HEK293 (cell line): Measurements from ENCODE around the gene ACTG2.

Experiments used
- CTCF ChIA-PET: fragments of 350-600 bp; formaldehyde crosslinking; extraction: SDS; loops from one replicate; lab custom pipeline; 2021; ENCODE audit warnings: antibody characterized with exemption; lab: Yijun Ruan, JAX
- POLR2A ChIA-PET: fragments of 300-600 bp; formaldehyde crosslinking; extraction: SDS; loops from one replicate; lab custom pipeline; 2020; ENCODE audit warnings: antibody characterized with exemption, inconsistent platforms; lab: Yijun Ruan, JAX
- H3K27ac ChIP-seq: fragments of 200-500 bp; sonication (Bioruptor generic); 2 replicates; pipeline ENCODE4 v1.5.1; 2014; ENCODE audit warnings: low read depth, low read length, control low read depth, inconsistent platforms; ENCODE audit errors: extremely low read depth
- H3K36me3 ChIP-seq, 2 experiments: fragments of 200-500 bp in 1 of 2; sonication (Bioruptor generic) in 1 of 2; 1 replicate in 1 of 2; 2 replicates in 1 of 2; pipeline ENCODE4 v1.5.1; 2014 to 2017; ENCODE audit warnings: inconsistent platforms in 2 of 2, low read length in 2 of 2; ENCODE audit not compliant: control insufficient read depth in 2 of 2, insufficient read depth in 1 of 2
- H3K4me1 ChIP-seq: fragments of 200-500 bp; sonication (Bioruptor generic); 2 replicates; pipeline ENCODE4 v1.5.1; 2014; ENCODE audit warnings: mild to moderate bottlenecking, low read length, inconsistent platforms; ENCODE audit not compliant: control insufficient read depth, insufficient read depth
- H3K4me3 ChIP-seq: 2 replicates; pipeline ENCODE4 v1.5.1; 2011; ENCODE audit warnings: low read depth, mild to moderate bottlenecking, control low read depth, low read length, moderate library complexity
- H3K9me3 ChIP-seq: fragments of 200-500 bp; sonication (Bioruptor generic); 2 replicates; pipeline ENCODE4 v1.5.1; 2014; ENCODE audit warnings: low read depth, low read length, inconsistent platforms; ENCODE audit not compliant: control insufficient read depth, insufficient read depth
- KLF1 ChIP-seq: fragments of 450-650 bp; formaldehyde crosslinking; IDR thresholded peaks from 2 replicates; pipeline ENCODE4 v1.5.1; 2016; ENCODE audit warnings: missing biosample characterization, missing genetic modification characterization
- MEIS1 ChIP-seq: sonication (generic); formaldehyde crosslinking; IDR thresholded peaks from 2 replicates; pipeline ENCODE4 v1.8.1; 2022; ENCODE audit warnings: missing genetic modification reagents, mild to moderate bottlenecking, borderline replicate concordance
- SP7 ChIP-seq: fragments of 450-650 bp; formaldehyde crosslinking; IDR thresholded peaks from 2 replicates; pipeline ENCODE4 v1.5.1; 2016; ENCODE audit warnings: missing biosample characterization, missing genetic modification characterization
- ZBTB21 ChIP-seq: fragments of 450-650 bp; formaldehyde crosslinking; IDR thresholded peaks from 2 replicates; pipeline ENCODE4 v1.5.1; 2017; ENCODE audit warnings: missing biosample characterization, missing genetic modification characterization
- ZFHX2 ChIP-seq: fragments of 450-650 bp; formaldehyde crosslinking; conservative IDR thresholded peaks from 2 replicates; pipeline ENCODE4 v1.5.1; 2016; ENCODE audit warnings: missing biosample characterization, missing genetic modification characterization
- ZFP3 ChIP-seq: fragments of 450-650 bp; formaldehyde crosslinking; IDR thresholded peaks from 2 replicates; pipeline ENCODE4 v1.5.1; 2016; ENCODE audit warnings: low read depth, missing biosample characterization, missing genetic modification characterization
- ZNF174 ChIP-seq: fragments of 450-650 bp; formaldehyde crosslinking; IDR thresholded peaks from 2 replicates; pipeline ENCODE4 v1.5.0; 2017; ENCODE audit warnings: missing biosample characterization, mild to moderate bottlenecking, missing genetic modification characterization
- ZNF214 ChIP-seq: fragments of 450-650 bp; formaldehyde crosslinking; IDR thresholded peaks from 2 replicates; pipeline ENCODE4 v1.5.1; 2017; ENCODE audit warnings: missing biosample characterization, mild to moderate bottlenecking, missing genetic modification characterization, borderline replicate concordance
- ZNF350 ChIP-seq: fragments of 450-650 bp; formaldehyde crosslinking; IDR thresholded peaks from 2 replicates; pipeline ENCODE4 v1.5.0; 2017; ENCODE audit warnings: missing biosample characterization, mild to moderate bottlenecking, missing genetic modification characterization
- ZNF426 ChIP-seq: fragments of 450-650 bp; formaldehyde crosslinking; IDR thresholded peaks from 2 replicates; pipeline ENCODE4 v1.5.1; 2017; ENCODE audit warnings: missing biosample characterization, missing genetic modification characterization, mild to moderate bottlenecking, inconsistent platforms, moderate library complexity
- ZNF501 ChIP-seq: fragments of 450-650 bp; formaldehyde crosslinking; IDR thresholded peaks from 2 replicates; pipeline ENCODE4 v1.5.1; 2016; ENCODE audit warnings: missing biosample characterization, missing genetic modification characterization
- ZNF660 ChIP-seq: fragments of 450-650 bp; IDR thresholded peaks from 2 replicates; pipeline ENCODE4 v1.5.1; 2018; ENCODE audit warnings: missing biosample characterization, mild to moderate bottlenecking, missing genetic modification characterization
- ZNF777 ChIP-seq: fragments of 450-650 bp; formaldehyde crosslinking; IDR thresholded peaks from 2 replicates; pipeline ENCODE4 v1.5.1; 2017; ENCODE audit warnings: missing biosample characterization, missing genetic modification characterization, borderline replicate concordance
- ZNF791 ChIP-seq: fragments of 450-650 bp; formaldehyde crosslinking; IDR thresholded peaks from 2 replicates; pipeline ENCODE4 v1.5.1; 2016; ENCODE audit warnings: missing biosample characterization, missing genetic modification characterization
- TF ChIP-seq, protein P1 (sequence below): fragments of 450-650 bp; formaldehyde crosslinking; IDR thresholded peaks from 2 replicates; pipeline ENCODE4 v1.5.1; 2017; ENCODE audit warnings: missing biosample characterization, missing genetic modification characterization
- TF ChIP-seq, protein P2 (sequence below): fragments of 450-650 bp; formaldehyde crosslinking; IDR thresholded peaks from 2 replicates; pipeline ENCODE4; 2016; ENCODE audit warnings: missing biosample characterization, missing genetic modification characterization
- TF ChIP-seq, protein P3 (sequence below): fragments of 450-650 bp; formaldehyde crosslinking; IDR thresholded peaks from 2 replicates; pipeline ENCODE4 v1.5.1; 2016; ENCODE audit warnings: missing biosample characterization, missing genetic modification characterization
- TF ChIP-seq, protein P4 (sequence below): fragments of 450-650 bp; formaldehyde crosslinking; IDR thresholded peaks from 2 replicates; pipeline ENCODE4 v1.5.1; 2016; ENCODE audit warnings: missing biosample characterization, missing genetic modification characterization, borderline replicate concordance

The ACTG2 gene

DNA sequence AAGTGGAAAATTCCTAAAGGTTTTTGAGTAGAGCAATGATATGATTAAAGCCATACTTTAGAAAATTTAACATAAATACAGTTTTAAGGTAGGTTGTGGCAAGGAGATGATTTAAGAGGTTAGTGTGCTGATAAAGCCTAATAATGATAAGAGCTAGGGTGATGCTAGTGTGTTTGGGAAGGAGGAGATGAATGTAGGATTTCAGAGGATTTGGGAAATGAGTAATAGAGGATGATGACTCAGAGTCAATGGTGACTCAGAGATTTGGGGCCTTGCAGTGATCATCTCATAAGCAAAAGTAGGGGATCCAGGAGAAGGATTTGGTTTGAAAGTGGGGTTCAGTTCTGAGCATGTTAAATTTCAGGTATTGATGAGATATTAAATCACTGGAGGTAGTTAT is 40.8 kb upstream of the ACTG2 start (continued):
- TF ChIP-seq MEIS1 (CRISPR knock-in tag) (no peak), ZNF791 (tag by site-specific recombination) (no peak), SP7 (tag by site-specific recombination) (peak; percentile 64; the same call in 1 of the 2 replicates), ZFHX2 (tag by site-specific recombination) (no peak), ZBTB21 (tag by site-specific recombination) (peak; percentile 32; the same call in 1 of the 2 replicates), ZNF174 (tag by site-specific recombination) (no peak), ZFP3 (tag by site-specific recombination) (no peak), ZNF350 (no peak), ZNF501 (tag by site-specific recombination) (no peak), ZNF660 (no peak), ZNF426 (tag by site-specific recombination) (no peak)
- TF ChIP-seq, protein P1, sequence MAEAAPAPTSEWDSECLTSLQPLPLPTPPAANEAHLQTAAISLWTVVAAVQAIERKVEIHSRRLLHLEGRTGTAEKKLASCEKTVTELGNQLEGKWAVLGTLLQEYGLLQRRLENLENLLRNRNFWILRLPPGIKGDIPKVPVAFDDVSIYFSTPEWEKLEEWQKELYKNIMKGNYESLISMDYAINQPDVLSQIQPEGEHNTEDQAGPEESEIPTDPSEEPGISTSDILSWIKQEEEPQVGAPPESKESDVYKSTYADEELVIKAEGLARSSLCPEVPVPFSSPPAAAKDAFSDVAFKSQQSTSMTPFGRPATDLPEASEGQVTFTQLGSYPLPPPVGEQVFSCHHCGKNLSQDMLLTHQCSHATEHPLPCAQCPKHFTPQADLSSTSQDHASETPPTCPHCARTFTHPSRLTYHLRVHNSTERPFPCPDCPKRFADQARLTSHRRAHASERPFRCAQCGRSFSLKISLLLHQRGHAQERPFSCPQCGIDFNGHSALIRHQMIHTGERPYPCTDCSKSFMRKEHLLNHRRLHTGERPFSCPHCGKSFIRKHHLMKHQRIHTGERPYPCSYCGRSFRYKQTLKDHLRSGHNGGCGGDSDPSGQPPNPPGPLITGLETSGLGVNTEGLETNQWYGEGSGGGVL: peak; percentile 16; the same call in 1 of the 2 replicates
- TF ChIP-seq, protein P2, sequence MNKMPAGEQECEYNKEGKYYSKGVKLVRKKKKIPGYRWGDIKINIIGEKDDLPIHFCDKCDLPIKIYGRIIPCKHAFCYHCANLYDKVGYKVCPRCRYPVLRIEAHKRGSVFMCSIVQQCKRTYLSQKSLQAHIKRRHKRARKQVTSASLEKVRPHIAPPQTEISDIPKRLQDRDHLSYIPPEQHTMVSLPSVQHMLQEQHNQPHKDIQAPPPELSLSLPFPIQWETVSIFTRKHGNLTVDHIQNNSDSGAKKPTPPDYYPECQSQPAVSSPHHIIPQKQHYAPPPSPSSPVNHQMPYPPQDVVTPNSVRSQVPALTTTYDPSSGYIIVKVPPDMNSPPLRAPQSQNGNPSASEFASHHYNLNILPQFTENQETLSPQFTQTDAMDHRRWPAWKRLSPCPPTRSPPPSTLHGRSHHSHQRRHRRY: no peak
- TF ChIP-seq, protein P3, sequence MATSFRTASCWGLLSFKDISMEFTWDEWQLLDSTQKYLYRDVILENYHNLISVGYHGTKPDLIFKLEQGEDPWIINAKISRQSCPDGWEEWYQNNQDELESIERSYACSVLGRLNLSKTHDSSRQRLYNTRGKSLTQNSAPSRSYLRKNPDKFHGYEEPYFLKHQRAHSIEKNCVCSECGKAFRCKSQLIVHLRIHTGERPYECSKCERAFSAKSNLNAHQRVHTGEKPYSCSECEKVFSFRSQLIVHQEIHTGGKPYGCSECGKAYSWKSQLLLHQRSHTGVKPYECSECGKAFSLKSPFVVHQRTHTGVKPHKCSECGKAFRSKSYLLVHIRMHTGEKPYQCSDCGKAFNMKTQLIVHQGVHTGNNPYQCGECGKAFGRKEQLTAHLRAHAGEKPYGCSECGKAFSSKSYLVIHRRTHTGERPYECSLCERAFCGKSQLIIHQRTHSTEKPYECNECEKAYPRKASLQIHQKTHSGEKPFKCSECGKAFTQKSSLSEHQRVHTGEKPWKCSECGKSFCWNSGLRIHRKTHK (tag by site-specific recombination): no peak
- TF ChIP-seq, protein P4, sequence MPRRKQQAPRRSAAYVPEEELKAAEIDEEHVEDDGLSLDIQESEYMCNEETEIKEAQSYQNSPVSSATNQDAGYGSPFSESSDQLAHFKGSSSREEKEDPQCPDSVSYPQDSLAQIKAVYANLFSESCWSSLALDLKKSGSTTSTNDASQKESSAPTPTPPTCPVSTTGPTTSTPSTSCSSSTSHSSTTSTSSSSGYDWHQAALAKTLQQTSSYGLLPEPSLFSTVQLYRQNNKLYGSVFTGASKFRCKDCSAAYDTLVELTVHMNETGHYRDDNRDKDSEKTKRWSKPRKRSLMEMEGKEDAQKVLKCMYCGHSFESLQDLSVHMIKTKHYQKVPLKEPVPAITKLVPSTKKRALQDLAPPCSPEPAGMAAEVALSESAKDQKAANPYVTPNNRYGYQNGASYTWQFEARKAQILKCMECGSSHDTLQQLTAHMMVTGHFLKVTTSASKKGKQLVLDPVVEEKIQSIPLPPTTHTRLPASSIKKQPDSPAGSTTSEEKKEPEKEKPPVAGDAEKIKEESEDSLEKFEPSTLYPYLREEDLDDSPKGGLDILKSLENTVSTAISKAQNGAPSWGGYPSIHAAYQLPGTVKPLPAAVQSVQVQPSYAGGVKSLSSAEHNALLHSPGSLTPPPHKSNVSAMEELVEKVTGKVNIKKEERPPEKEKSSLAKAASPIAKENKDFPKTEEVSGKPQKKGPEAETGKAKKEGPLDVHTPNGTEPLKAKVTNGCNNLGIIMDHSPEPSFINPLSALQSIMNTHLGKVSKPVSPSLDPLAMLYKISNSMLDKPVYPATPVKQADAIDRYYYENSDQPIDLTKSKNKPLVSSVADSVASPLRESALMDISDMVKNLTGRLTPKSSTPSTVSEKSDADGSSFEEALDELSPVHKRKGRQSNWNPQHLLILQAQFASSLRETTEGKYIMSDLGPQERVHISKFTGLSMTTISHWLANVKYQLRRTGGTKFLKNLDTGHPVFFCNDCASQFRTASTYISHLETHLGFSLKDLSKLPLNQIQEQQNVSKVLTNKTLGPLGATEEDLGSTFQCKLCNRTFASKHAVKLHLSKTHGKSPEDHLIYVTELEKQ (tag by site-specific recombination): no peak
- TF ChIP-seq, all 188 proteins: peak for 8

DNA sequence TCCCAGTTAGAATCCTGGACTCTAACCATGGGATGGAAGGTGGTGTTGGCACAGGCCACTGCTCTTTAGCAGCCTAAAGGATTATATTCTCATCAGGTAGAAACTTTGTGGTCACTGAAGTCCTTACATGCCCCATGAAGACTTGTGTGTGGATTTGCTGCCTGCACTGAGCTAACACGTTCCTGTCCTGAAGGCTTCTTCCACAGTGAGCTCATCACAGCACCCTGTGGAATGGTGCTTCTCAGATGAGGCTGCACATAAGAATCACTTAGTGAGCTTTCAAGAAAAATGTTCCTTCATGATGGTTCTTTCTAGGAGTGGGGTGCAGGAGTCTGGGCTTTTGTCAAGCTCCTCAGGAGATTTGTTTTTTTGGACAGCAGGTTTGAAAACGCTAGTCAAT is 37.3 kb upstream of the ACTG2 start:
- no peak overlapping the region for H3K27ac ChIP-seq
- no peaks in the 10 kb centered on the region for H3K4me1 ChIP-seq
- no peak overlapping the region for H3K4me3 ChIP-seq
- no peaks in the 10 kb centered on the region for H3K9me3 ChIP-seq
- CTCF ChIA-PET: interaction anchor here (0.5 to 0.9 kb wide), 3 partner anchors 52 to 283 kb away, joined by 3 read pairs; no protein-coding TSS in a partner anchor
- no peak for TF ChIP-seq ZNF777 (tag by site-specific recombination)
- no peak for TF ChIP-seq ZNF214 (tag by site-specific recombination)
- no peak for TF ChIP-seq KLF1 (tag by site-specific recombination)
- H3K36me3 ChIP-seq: peaks cover 47 to 93% of the 10 kb centered on the region in 2 experiments
- POLR2A ChIA-PET: no interaction called here
